LoVo (cell line): ENCODE results near the gene APOL4.
"Not testable (repeated sequence)": the region's sequence is repeated elsewhere in the genome, so short reads cannot be mapped to it uniquely, and the experiment has no call there.

ENCODE experiments used
- DNase-seq: peaks from one replicate; pipeline ENCODE4 v3.0.0-alpha.2; 2016; ENCODE audit warnings: low spot score

The APOL4 gene

DNA sequence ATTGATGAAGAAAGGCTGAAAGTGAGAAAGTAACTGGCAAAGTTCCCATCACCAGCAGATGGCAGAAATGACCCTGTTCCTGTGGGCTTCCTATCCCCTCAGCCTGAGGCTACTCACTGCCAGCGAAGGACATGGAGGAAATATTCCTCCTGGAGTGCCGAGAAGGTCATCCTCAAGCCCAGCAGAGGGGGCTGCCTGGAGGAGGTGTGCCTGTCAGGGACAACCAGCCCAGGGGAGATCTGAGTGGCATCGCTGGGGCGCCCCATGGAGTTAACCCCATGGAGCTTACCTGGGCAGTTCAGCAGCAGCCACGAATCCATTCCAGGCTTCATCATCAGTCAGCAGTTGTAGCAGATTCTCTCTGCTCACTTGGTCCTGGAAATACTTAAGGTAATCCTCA, 29.4 kb upstream of the APOL4 start:
- DNase-seq = not testable (repeated sequence)

DNA sequence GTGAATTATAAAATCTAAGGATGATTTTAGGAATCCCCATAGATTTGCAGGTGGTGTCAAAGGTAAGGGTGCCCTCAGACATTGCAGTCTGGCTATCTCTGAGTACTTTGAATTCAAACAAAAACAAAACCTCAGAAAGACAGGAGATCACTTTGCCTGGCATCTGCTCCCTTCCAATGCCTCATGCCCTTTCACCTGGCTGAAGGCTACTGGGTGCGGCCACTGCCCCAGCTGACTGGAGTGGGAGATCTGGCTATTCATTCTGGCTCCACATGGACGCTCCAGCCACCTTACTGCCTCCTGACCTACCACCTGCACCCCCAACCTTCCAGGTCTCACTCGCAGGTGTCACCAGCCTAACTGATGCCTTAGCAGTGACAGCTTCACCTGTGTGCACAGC, 28.0 kb upstream of the APOL4 start:
- DNase-seq = not testable (repeated sequence)

DNA sequence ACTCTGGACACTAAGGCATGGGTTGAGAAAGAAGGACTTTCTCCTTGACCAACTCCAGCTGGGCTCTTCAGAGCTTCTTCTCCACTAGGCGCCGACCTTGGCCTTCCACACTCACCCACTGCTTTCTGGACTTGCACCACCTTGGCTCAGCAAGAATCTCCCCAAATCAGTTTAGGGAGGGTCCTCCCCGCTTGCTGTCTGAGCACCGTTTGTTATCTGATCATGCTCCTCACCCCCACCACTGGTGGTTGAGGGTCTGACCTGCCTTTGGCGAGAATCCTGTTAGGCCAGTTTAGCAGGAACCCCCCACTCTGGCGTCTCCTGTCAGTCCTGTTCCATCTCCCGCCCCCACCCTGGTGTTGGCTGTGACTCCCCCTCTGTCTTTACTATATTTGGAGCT, 27.3 kb upstream of the APOL4 start:
- DNase-seq = no peak

DNA sequence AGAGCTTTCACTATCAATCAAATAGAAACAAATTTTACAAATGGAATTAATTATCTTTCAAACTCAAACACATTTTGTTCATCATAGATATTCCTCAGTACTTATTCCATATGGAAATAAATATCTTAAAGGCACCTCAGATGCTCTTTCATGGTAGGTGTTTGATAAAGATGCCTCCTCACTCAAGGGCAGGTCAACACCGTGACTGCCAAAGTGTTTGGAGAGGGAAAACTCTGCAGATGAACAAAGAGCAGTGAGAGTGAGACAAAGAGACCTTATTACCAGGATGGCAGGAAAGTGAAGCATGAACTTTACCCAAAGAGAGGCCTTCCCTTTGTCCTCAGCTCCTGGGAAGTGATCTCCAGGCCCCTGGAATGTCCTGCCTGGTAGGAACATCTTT, 26.8 kb upstream of the APOL4 start:
- DNase-seq = not testable (repeated sequence)

DNA sequence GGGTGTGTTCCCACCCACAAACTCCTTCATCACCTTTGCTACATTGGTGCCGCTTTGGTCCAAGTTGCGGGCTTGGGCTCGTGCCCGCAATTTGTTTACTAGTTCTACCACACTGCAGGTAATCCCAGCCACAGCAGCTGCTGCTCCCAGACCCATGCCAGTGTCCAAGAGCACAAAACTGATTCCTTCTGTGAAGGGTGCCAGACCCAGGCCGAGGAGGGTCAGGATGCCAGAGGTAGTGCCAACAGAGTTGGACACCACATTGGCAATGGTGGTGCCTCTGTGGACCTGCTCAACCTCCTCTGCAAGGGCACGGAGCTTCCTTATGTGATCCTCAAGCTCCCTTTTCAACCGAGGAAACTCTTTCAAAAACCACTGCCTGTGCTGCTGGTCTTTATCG, 26.2 kb upstream of the APOL4 start:
- DNase-seq = no peak

DNA sequence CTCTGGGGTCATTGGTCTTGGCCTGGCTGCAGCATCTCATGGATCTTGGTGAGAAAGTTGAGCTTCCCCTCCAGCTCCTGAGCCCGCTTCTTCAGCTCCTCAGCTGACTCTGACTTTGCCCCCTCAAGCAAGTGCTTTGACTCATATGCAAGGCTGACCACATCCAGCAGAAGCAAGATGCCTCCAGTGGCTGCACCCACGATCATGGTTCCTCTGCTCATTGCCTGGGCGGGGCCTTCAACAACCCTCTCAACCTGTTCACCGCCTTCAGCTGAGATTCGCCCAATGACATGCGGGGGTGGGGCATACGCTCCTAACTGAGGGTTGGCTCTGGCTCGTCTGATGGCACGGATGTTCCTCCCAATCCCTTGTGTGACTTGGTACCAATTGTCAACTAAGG, 25.8 kb upstream of the APOL4 start:
- no peak for DNase-seq

DNA sequence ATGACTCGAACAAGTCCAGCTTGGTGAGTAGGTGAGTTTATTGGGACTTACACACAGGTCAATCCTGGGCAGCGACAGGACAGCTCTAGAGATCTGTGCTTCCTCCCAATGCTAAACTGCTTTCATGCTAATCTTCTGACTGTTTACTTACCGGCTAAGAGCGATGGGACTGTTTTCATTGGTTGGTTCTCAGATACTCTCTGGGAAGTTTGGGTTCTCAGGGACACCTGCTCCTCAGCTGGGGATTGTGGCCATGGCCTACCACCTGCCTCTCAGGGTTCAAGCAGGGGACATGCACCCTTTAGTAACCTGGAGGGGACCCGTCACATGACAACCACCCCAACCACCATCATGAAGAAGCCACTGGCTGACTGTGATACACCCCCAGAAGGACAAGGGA, 24.6 kb upstream of the APOL4 start:
- DNase-seq = no peak

DNA sequence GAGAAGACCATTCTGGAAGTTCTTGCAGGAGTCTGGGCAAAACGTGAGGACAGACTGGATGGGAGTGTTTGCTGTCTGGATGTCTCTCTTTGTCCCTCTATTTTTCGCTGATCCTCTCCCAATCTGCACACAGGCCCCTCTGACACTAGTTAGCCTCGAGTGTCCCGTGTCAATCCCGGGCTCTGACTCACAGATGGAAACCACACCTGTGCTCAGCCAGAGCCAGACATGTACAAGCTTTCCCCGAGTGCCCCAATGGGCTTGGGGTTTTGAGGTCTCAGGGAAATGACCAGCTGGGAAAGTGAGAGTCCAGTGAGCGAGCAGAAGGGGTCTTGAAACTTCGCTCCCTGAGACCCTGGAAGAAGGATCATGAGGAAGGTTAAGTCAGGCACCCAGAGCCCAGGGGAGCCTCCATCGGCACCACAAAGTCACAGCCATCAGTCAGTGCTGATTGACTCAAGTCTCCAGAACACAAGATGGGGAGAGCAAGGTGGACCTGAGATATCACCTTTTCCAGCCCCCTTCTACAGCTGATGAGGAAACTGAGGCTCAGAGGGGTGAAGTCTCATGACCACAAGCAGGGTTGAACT, 23.8 kb upstream of the APOL4 start:
- no peak for DNase-seq

DNA sequence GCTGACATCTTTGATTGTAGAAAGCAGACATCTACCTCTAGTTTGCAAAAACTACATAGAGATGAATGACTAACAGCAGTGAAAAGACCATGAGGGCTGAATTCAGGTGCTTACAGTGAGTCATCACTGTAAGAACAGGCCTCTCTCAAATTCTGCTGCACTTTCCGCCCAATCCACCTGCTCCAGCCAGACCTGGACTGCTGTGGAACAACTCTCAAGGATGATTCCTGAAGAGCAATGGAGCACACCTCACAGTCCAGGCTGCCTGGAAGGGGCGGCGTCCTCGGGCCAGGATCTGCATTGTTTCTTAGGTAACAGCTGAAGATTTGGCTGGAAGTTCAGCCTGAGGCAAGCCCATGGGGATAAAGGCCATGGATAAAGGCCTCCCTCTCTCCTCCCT, 22.6 kb upstream of the APOL4 start:
- no peak for DNase-seq

DNA sequence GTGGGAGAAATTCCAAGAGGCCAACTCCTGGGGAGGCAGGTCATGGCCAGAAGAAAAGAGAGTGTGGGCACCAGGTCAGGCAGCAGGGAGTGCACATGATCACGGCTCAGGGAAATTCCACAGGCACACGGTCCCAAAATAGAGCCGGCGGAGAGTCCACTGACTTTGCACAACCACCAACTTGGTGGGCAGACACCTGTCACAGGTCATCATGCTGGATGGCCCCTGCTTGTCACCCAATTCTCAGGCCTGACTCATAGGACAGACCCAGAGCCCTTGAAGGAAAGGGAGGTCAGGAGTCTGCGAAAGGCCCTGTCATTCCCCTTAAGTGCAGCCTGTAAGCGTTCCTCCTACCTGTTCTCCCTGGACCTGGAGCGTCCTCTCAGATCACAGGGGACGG, 21.9 kb upstream of the APOL4 start:
- DNase-seq = no peak

DNA sequence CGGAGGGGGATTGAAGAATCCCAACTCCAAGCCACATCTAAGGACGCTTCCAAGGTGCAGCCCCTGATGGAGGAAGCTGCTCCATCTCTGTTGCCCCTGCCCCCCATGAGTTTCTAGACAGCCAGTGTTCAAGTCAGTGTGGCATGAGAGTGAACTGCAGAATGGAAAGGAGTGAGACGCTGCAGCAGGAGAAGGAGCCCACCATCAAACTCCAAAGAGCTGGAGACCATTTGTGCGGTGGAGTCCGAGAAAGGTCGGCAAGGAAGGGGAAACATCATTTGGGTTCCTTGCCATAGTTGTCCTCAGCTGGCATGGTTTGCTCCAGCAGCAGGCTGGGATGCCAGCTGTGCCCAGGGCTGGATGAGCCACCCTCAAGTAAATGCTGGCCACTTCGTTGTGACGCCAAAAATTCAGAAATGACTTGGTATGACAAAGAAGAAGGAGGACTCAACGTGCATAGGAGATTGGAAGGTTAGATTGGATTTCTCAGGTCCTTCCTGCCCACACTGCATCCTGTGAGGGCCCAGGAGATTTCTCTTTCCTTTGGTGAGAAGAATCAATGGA, 21.4 kb upstream of the APOL4 start:
- DNase-seq = no peak

DNA sequence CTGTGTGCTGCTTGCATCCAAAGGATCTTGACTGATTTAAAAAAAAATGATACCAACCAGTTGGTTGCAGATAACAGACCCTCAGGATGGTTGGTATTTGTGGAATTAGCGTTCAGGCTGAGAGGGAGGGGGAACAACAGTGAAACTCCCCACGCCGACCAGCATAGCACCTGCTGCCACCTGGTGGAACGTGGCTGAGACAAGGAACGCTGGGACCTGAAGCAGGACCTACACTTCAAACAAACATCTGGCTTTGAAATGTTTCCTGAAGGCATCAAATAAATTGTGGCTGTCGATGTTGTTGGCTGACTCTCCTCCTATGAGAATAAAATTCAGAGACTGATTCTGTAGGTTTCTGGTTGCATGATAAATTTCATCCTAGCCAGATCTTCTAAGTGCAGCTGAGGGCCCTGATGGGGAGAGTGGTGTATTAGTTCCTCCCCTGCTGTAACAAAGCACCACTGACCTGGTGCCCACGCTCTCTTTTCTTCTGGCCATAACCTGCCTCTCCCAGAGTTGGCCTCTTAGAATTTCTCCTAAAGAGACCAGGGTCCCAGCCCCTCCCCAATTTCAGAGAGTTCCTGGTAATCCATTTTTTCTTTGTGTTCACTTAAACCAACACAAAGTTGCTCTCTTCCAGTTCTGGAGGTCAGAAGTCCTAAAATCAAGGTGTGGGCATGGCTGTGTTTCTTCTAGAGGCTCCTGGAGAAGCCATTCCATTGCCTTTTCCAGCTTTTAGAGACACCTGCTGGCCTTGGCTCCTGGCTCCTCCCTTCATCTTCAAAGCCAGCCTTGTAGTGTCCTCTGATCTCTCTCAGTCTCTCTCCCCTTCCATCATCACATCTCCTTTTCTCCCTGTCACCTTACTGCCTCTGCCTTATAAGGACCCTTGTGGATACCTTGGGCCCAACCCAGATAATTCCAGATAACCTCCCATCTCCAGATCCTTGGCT, 20.5 kb upstream of the APOL4 start:
- peak; percentile 60 for DNase-seq

DNA sequence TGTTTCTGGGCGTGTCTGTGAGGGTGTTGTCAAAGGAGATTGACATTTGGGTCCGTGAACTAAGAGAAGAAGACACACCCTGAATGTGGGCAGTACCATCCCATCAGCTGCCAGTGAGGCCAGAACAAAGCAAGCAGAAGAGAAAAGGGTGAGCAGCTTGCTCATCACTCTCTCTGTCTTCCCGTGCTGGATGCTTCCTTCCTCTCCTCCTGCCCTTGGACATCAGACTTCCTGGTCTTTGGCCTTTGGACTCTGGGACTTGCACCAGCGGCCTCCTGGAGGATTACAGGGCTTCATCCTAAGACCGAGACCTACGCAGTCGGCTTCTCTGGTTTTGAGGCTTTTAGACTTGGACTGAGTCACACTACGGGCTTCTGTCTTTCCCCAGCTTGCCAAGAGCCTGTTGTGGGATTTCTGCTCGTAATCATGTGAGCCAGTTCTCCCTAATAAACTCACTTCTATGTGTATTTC, 18.9 kb upstream of the APOL4 start:
- DNase-seq = peak; percentile 39

DNA sequence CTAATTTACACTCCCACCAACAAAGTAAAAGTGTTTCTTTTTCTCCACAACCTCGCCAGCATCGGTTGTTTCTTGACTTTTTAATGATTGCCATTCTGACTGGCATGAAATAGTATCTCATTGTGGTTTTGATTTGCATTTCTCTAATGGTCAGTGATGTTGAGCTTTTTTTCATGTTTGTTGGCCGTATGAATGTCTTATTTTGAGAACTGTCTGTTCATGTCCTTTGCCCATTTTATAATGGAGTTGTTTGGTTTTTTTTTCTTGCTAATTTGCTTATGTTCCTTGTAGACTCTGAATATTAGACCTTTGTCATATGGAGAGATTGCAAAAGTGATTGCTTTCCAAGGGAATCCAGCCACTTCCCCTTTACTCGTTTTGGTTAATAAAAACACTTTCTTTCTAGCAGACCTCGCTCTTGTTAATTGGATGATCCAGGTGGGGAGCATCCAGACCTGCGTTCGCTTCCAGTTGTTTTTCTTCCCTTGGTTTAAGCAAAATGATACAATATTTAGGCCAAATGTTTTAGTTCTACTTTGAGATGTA, 17.1 kb upstream of the APOL4 start:
- DNase-seq = no peak

DNA sequence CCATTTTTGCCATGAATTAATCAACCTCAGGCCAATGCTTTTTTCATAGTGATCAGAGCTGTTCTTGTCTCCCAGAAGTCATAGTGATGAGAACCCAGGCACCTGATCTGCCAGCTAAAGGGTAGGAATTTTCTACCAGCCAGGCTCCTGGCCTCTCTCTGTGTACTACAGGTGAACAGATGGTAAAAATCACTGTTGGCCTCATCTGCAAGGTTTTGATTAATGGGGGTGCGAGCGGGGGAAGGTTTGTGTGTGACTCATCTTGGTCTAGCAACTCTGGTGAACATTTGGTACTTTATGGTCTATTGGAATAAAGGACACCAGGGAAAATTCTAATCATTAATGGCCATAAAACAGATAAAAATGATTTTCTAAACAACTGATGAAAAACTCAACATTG, 14.4 kb upstream of the APOL4 start:
- DNase-seq = no peak

DNA sequence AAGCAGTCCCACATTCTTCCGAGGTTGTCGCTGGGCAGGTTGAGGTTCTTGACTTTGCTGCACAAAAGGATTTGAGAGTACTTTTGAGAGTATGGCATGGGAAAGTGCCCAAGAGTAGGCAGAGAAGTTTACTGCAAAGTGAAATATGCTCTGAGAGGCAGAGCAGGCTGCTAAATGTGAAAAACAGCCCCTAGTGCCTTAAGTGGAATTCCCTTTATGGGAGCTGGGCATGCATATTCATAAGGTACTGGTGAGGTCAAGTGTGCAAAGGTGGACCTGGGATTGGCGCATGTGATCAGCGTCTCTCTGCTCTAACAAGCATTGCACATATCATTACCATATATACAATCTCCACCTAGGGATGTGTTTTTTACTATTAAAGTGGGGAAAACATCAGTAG, 12.0 kb upstream of the APOL4 start:
- DNase-seq = no peak

DNA sequence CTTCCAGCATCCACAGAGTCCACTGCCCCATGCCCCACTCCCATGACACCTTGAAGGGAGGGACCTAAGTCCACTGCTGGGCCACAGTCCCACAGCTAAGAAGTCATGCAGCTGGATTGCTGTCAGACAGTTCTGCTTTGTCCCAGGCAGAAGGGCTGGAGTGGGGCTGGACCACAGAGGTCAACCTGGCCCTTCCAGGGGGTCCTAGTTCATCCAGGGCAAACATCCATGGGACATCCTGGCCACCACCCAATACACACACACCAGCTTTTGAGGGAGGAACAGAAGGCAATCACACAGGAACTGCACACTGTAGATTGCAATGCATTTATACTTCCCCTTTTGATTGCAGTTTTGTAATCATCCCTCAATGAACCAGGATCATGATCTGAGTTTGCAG, 11.3 kb upstream of the APOL4 start:
- no peak for DNase-seq

DNA sequence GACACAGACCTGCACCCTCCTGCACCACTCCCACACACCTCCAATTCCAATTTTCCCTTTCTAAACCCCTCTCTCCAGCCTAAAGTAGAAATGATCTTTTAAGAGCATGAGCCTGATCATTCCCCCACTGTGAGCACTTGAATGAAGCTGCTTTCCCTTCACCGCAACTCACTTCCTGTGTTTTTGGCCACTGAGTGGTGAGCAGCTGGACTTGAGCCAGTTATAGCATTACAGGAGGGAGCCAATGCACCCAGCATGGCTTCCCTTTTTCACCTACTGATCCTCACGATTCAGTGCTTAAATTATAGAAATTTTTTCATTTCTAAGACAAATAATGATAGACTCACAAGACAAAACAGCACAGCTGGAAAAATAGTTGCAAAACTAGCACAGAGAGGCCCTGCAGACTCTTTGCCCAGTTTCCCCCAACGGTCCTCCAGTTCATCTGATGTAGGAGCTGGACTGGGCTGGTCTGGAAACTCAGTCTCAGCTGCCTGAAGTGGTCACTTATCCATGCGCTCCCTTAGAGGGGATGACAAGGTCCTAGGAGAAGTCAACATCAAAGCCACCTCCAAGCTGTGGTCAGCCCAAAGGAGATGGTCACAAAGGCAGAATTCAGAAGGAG, 9.7 kb upstream of the APOL4 start:
- DNase-seq = no peak

DNA sequence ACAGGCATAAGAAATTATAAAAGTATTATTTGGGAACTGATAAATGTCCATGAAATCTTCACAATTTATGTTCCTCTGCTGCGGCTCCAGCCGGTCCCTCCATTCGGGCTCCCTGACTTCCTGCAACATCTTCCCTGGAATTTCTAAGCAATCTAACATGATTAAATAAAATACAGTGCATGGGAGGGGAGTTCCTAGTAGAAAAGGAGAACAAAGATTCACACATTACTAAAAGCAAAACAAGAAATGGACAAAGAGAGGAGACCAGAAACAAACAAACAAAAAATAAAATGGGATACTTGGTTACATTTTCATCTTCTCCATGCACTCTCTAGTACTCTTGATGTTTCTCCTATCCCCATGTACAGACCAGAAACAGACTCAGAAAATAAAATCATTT, 8.6 kb upstream of the APOL4 start:
- DNase-seq = no peak

DNA sequence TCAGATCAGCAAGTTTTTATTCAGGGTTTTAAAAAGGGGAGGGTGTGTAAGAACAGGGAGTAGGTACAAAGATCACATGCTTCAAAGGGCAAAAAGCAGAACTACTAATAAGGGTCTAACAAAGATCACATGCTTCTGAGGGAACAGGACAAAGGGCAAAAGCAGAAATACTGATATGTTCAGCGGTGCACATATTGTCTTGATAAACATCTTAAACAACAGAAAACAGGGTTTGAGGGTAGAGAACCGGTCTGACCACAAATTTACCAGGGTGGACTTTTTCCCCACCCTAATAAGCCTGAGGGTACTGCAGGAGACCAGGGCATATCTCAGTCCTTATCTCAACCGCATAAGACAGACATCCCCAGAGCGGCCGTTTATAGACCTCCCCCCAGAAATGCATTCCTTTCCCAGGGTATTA, 7.9 kb upstream of the APOL4 start:
- not testable (repeated sequence) for DNase-seq

DNA sequence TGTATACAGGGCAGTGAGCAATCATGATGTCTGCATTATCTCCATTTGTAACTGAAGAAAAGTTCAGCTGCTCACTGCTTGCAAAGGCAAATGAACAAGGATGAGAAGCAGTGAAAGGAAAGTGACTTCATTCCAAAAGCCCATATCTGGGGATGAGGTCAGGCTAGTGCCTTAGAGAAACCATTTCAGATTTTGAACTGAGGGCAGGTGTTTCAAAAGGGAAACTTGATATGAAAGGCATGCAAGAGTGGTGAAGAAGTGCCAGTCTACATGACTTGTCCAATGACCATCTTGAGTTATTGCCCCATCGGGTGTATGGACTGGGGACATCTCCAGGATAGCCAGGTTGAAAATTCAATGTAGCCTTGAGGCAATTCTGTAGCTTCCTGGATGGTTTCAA, 7.3 kb upstream of the APOL4 start:
- DNase-seq = no peak

DNA sequence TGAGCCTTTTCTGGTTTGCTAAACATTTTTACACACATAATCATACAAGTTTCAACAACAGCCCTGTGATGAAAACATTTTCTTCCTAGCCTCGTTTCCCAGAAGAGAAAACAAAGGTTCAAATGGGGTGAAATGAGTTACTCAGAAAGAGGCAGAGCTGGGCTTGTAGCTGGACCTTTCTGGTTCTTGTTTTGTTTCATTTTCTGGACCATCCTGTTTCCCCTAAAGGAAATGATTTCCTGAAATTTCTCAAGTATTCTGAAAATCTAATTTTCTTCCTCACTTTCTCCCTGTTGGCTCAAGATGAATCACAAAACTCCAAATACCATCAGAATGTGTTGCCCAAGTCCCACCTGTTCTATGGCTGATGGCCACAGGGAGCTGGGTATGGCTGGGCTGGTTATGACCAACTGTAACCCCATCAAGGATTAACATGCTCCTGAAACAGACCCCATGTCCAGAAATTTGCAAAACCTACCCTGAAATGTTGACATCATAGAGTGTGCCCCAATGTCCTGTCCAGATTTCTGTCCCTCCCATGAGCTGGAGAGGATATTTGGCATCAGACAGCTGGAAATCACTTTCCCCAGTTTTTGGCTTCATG, 6.7 kb upstream of the APOL4 start:
- DNase-seq = no peak
